Mesendoderm (in vitro differentiated cells): Measurements from ENCODE around the gene FOXE3.

ENCODE experiments used
- DNase-seq: peaks from one replicate; pipeline ENCODE4 v3.0.0; 2013
- H2AK5ac ChIP-seq: 2 replicates; pipeline ENCODE4 v1.6.1; 2013; ENCODE audit warnings: low read length, inconsistent platforms
- H2BK120ac ChIP-seq: 2 replicates; pipeline ENCODE4 v1.6.1; 2013; ENCODE audit warnings: low read depth, mild to moderate bottlenecking, low read length, moderate library complexity, mixed read lengths
- H2BK15ac ChIP-seq: replicated peaks from 2 replicates; pipeline ENCODE4 v1.6.1; 2013; ENCODE audit warnings: low read depth, mild to moderate bottlenecking, moderate library complexity
- H2BK5ac ChIP-seq: 2 replicates; pipeline ENCODE4 v1.6.1; 2013; ENCODE audit warnings: low read length, inconsistent platforms
- H3K18ac ChIP-seq: 2 replicates; pipeline ENCODE4 v1.6.1; 2013; ENCODE audit warnings: mild to moderate bottlenecking, low read length, mixed read lengths
- H3K23ac ChIP-seq: one replicate; pipeline ENCODE4 v1.6.1; 2013; ENCODE audit warnings: low read length
- H3K27ac ChIP-seq: 2 replicates; pipeline ENCODE4 v1.5.1; 2013; ENCODE audit warnings: low read depth, mild to moderate bottlenecking, inconsistent platforms, low read length, moderate library complexity
- H3K27me3 ChIP-seq: 2 replicates; pipeline ENCODE4 v1.6.1; 2013; ENCODE audit warnings: low read length, control low read depth, mild to moderate bottlenecking, inconsistent platforms; ENCODE audit not compliant: insufficient read depth, poor library complexity
- H3K36me3 ChIP-seq: 2 replicates; pipeline ENCODE4 v1.6.1; 2013; ENCODE audit warnings: low read length, inconsistent platforms; ENCODE audit not compliant: control insufficient read depth, insufficient read depth
- H3K4ac ChIP-seq: one replicate; pipeline ENCODE4 v1.6.1; 2013; ENCODE audit warnings: low read depth, mild to moderate bottlenecking, low read length, moderate library complexity
- H3K4me1 ChIP-seq: 2 replicates; pipeline ENCODE4 v1.6.1; 2013; ENCODE audit warnings: low read depth, low read length, inconsistent platforms; ENCODE audit not compliant: control insufficient read depth
- H3K4me2 ChIP-seq: 2 replicates; pipeline ENCODE4 v1.6.1; 2013; ENCODE audit warnings: low read length
- H3K4me3 ChIP-seq: 2 replicates; pipeline ENCODE4 v1.5.1; 2013; ENCODE audit warnings: mild to moderate bottlenecking, low read length
- H3K56ac ChIP-seq: one replicate; pipeline ENCODE4 v1.6.1; 2013; ENCODE audit warnings: low read length
- H3K79me1 ChIP-seq: 2 replicates; pipeline ENCODE4 v1.6.1; 2013; ENCODE audit warnings: low read length, inconsistent platforms
- H3K79me2 ChIP-seq: 2 replicates; pipeline ENCODE4 v1.6.1; 2013; ENCODE audit warnings: mild to moderate bottlenecking, low read length; ENCODE audit not compliant: control insufficient read depth, insufficient read depth
- H3K9ac ChIP-seq: 2 replicates; pipeline ENCODE4 v1.6.1; 2013; ENCODE audit warnings: low read length, inconsistent platforms
- H4K5ac ChIP-seq: one replicate; pipeline ENCODE4 v1.6.1; 2013; ENCODE audit warnings: low read length
- H4K8ac ChIP-seq: one replicate; pipeline ENCODE4 v1.6.1; 2013; ENCODE audit warnings: low read depth, mild to moderate bottlenecking, control low read depth, low read length, moderate library complexity
- WGBS: extraction: QIAGEN DNeasy Blood & Tissue Kit; methylation state at CpG from one replicate; pipeline ENCODE4 v1.1.7; 2013; ENCODE audit warnings: low lambda C conversion rate, missing lambda C conversion rate; ENCODE audit not compliant: insufficient coverage; ENCODE audit errors: extremely low coverage; 5-methylcytosine and 5-hydroxymethylcytosine counted together

FOXE3 gene

DNA sequence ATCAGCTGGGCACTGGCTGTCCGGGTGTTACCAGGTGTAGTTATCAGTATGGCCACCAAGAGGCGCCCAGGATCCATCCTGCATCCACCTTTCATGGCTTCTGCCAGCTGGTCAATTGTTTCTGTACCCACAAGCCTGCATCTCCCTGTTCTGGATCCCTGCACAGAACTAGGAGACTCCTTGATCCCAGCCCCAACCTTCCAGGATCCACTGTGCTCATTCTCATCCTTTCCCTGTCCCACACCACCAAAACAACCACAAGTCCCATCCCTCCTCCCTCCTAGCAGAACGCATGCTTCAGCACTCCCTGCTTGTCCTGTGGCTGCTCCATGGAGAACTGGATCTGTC, 27.2 kb upstream of the FOXE3 start:
- Histone ChIP-seq H3K36me3 (no peaks in the 10 kb centered on the region), H3K23ac (no peak overlapping the region), H3K4ac (no peak overlapping the region), H3K79me1 (no peaks in the 10 kb centered on the region), H3K27ac (no peak overlapping the region), H3K4me3 (no peak overlapping the region), H2BK15ac (no peak overlapping the region), H3K18ac (no peak overlapping the region), H3K9ac (no peak overlapping the region), H3K79me2 (no peaks in the 10 kb centered on the region), H2AK5ac (no peak overlapping the region), H3K27me3 (no peaks in the 10 kb centered on the region), H3K56ac (no peak overlapping the region), H2BK5ac (no peak overlapping the region), H3K4me1 (no peaks in the 10 kb centered on the region), H2BK120ac (no peak overlapping the region), H4K5ac (no peak overlapping the region), H3K4me2 (no peak overlapping the region), H4K8ac (no peak overlapping the region)
- peak; percentile 73 for DNase-seq
- WGBS: no CpG with 5 or more reads among the region's 3 CpGs

DNA sequence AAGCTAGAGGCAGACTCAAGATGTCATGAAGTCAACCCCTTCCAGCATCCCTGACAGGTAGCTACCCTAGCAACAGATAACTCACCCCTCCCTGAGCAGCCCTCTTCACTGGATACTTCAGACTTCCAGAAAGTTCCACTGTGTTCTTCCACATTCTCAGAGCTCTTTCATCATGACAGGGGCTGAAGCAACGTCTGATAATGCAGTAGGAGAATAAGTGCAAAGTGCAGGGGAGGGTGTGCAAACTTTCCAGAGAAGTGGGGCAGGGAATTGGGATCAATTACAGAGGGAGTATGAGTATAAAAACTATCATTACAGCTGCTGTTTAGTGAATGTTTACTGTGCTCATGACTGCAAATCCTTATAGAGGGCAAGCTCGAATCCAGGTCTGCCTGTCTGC, 26.4 kb upstream of the FOXE3 start:
- Histone ChIP-seq H3K36me3 (no peaks in the 10 kb centered on the region), H3K4me1 (no peaks in the 10 kb centered on the region), H3K23ac (no peak overlapping the region), H3K56ac (no peak overlapping the region), H3K27me3 (no peaks in the 10 kb centered on the region), H3K18ac (no peak overlapping the region), H3K27ac (no peak overlapping the region), H3K9ac (no peak overlapping the region), H2BK120ac (no peak overlapping the region), H3K79me2 (no peaks in the 10 kb centered on the region), H3K4ac (no peak overlapping the region), H2BK15ac (no peak overlapping the region), H4K8ac (no peak overlapping the region), H4K5ac (no peak overlapping the region), H3K4me2 (no peak overlapping the region), H2BK5ac (no peak overlapping the region), H3K4me3 (no peak overlapping the region), H3K79me1 (no peaks in the 10 kb centered on the region), H2AK5ac (no peak overlapping the region)
- DNase-seq: no peak
- WGBS: no CpG with 5 or more reads among the region's 2 CpGs

DNA sequence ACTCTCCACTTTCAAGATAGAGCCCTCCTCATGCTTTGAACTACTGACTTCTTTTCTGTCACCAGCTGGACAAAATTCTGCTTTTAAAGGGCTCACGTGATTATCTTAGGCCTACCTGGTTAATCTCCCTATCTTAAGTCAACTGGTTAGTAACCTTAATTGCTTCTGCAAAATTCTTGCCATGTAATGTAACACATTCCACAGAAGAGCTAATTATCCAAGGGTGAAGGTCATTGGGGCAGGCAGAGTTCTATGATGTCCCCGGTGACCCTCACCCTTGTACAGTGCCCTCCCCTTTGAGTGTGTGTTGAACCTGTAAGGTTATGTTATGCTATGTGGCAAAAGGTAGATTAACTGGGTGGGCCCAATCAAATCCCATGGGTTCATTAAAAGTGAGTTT, 25.2 kb upstream of the FOXE3 start:
- no peak overlapping the region for H4K5ac ChIP-seq
- H3K9ac ChIP-seq: no peak overlapping the region
- H3K18ac ChIP-seq: no peak overlapping the region
- no peaks in the 10 kb centered on the region for H3K36me3 ChIP-seq
- peak; percentile 25 for DNase-seq
- no peaks in the 10 kb centered on the region for H3K79me1 ChIP-seq
- no peaks in the 10 kb centered on the region for H3K4me1 ChIP-seq
- no peak overlapping the region for H3K4me2 ChIP-seq
- H2BK5ac ChIP-seq: no peak overlapping the region
- H3K27ac ChIP-seq: no peak overlapping the region
- no peak overlapping the region for H2AK5ac ChIP-seq
- no peak overlapping the region for H2BK120ac ChIP-seq
- no peak overlapping the region for H2BK15ac ChIP-seq
- no peak overlapping the region for H4K8ac ChIP-seq
- H3K56ac ChIP-seq: no peak overlapping the region
- no peak overlapping the region for H3K23ac ChIP-seq
- no peak overlapping the region for H3K4ac ChIP-seq
- H3K4me3 ChIP-seq: no peak overlapping the region
- WGBS: no CpG with 5 or more reads among the region's 2 CpGs
- no peaks in the 10 kb centered on the region for H3K79me2 ChIP-seq
- no peaks in the 10 kb centered on the region for H3K27me3 ChIP-seq

DNA sequence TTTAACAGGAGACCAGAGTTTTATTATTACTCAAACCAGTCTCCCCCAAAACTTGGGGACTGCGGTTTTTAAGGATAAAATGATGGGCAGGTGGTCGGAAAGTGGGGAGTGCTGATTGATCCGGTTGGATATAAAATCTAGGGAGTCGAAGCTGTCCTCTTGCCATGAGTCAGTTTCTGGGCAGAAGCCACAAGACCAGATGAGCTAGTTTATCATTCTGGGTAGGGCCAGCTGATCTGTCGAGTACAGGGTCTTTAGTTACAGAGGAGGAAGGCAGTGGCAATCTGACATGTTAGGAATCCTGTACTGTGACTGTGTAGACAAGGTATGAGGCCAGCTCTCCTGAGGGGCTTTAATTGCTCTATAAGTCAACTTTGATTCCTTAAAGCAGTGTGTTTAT, 22.9 kb upstream of the FOXE3 start:
- Histone ChIP-seq H2AK5ac (no peak overlapping the region), H3K79me1 (no peaks in the 10 kb centered on the region), H2BK5ac (no peak overlapping the region), H4K5ac (no peak overlapping the region), H3K4me1 (no peaks in the 10 kb centered on the region), H2BK15ac (no peak overlapping the region), H3K27ac (no peak overlapping the region), H3K4ac (no peak overlapping the region), H3K23ac (no peak overlapping the region), H4K8ac (no peak overlapping the region), H3K79me2 (no peaks in the 10 kb centered on the region), H3K18ac (no peak overlapping the region), H3K9ac (no peak overlapping the region), H2BK120ac (no peak overlapping the region), H3K56ac (no peak overlapping the region), H3K36me3 (no peaks in the 10 kb centered on the region), H3K27me3 (no peaks in the 10 kb centered on the region), H3K4me2 (no peak overlapping the region), H3K4me3 (no peak overlapping the region)
- no CpG with 5 or more reads among the region's 5 CpGs for WGBS
- DNase-seq: no peak

DNA sequence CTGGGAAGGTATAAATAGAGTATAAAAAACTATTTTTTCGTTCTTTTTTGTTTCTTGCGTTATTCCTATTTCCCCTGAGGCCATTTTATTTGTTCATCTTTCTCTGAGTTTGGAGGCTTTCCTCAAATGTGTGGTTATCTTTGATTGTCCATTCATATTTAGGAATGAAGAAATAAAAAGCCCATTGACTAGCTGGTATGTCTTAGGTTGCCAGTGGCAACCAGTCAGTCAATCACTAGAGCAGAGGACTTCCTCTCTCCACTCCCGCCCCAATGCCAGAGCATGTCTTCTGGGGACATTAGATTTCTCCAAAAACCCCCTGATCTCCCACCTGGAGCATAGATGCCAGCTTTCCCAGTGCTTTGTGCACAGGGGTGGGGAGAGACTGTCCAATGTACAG, 20.7 kb upstream of the FOXE3 start:
- no peak overlapping the region for H4K5ac ChIP-seq
- H2BK120ac ChIP-seq: no peak overlapping the region
- no peak overlapping the region for H4K8ac ChIP-seq
- H3K56ac ChIP-seq: no peak overlapping the region
- DNase-seq: no peak
- no peak overlapping the region for H3K4ac ChIP-seq
- no peak overlapping the region for H2BK5ac ChIP-seq
- no peak overlapping the region for H2BK15ac ChIP-seq
- no peak overlapping the region for H3K9ac ChIP-seq
- H3K23ac ChIP-seq: no peak overlapping the region
- no CpG with 5 or more reads among the region's 3 CpGs for WGBS
- no peak overlapping the region for H3K4me3 ChIP-seq
- H3K36me3 ChIP-seq: no peaks in the 10 kb centered on the region
- no peak overlapping the region for H3K27ac ChIP-seq
- no peak overlapping the region for H3K4me2 ChIP-seq
- no peaks in the 10 kb centered on the region for H3K27me3 ChIP-seq
- no peaks in the 10 kb centered on the region for H3K79me1 ChIP-seq
- no peaks in the 10 kb centered on the region for H3K79me2 ChIP-seq
- H2AK5ac ChIP-seq: no peak overlapping the region
- no peaks in the 10 kb centered on the region for H3K4me1 ChIP-seq
- H3K18ac ChIP-seq: no peak overlapping the region

- no peak for DNase-seq
- no CpG with 5 or more reads among the region's 6 CpGs for WGBS
- Histone ChIP-seq H3K9ac (no peak overlapping the region), H2BK5ac (no peak overlapping the region), H3K27ac (no peak overlapping the region), H3K79me1 (no peaks in the 10 kb centered on the region), H2BK120ac (no peak overlapping the region), H2AK5ac (no peak overlapping the region), H3K4me1 (no peaks in the 10 kb centered on the region), H3K23ac (no peak overlapping the region), H3K36me3 (no peaks in the 10 kb centered on the region), H3K18ac (no peak overlapping the region), H4K5ac (no peak overlapping the region), H3K79me2 (no peaks in the 10 kb centered on the region), H2BK15ac (no peak overlapping the region), H3K27me3 (no peaks in the 10 kb centered on the region), H3K56ac (no peak overlapping the region), H3K4me2 (no peak overlapping the region), H3K4me3 (no peak overlapping the region), H3K4ac (no peak overlapping the region), H4K8ac (no peak overlapping the region)
These were observed 19.4 kb upstream of the FOXE3 start for GRCh38 chr1:47396671-47397196.
